ENCODE results near the gene RIGI. TPM values are rescaled to one million over a fixed set of nuclear protein-coding genes. Genes with fewer than 3 reads are reported as not detected.

The RIGI gene
- total RNA-seq, 1 experiment from 2014 or later: 7.9 TPM

- no peaks in the 10 kb centered on the region for H3K27me3 Mint-ChIP-seq (ENCODE audit: insufficient read depth, unreplicated experiment)
- H3K4me3 ChIP-seq (ENCODE audit: low read depth, low read length): no peak overlapping the region
These were observed 23.0 kb downstream of the RIGI start for GRCh38 chr9:32503008-32503407.

GRCh38 chr9:32502464-32502863 is 23.5 kb downstream of the RIGI start:
- Histone ChIP-seq H3K27me3 (replicated peaks; ENCODE audit: control insufficient read depth, insufficient read depth, low read length) (no peaks in the 10 kb centered on the region), H3K4me1 (no peaks in the 10 kb centered on the region), H3K4me3 (ENCODE audit: low read depth, low read length) (no peak overlapping the region), H3K36me3 (ENCODE audit: control insufficient read depth, insufficient read depth, low read length) (no peaks in the 10 kb centered on the region), H3K9me3 (no peaks in the 10 kb centered on the region)
- Mint-ChIP-seq H3K9me3 (ENCODE audit: unreplicated experiment) (no peaks in the 10 kb centered on the region), H3K27me3 (ENCODE audit: insufficient read depth, unreplicated experiment) (no peaks in the 10 kb centered on the region), H3K36me3 (ENCODE audit: insufficient read depth, unreplicated experiment) (peaks cover 6% of the 10 kb centered on the region), H3K4me3 (ENCODE audit: unreplicated experiment) (no peak overlapping the region), H3K4me1 (ENCODE audit: low read depth, unreplicated experiment) (peaks cover 7% of the 10 kb centered on the region), H3K27ac (ENCODE audit: unreplicated experiment) (peak overlapping the region; percentile 46)
- no peak for DNase-seq
- intact Hi-C loops (cut with micrococcal nuclease; ENCODE audit: unreplicated experiment): no loop called here
- ChIA-PET POLR2A (no interaction called here), CTCF (no interaction called here)
- BruUV-seq (replicated peaks): no TSS peak
- TF ChIP-seq, protein P1, sequence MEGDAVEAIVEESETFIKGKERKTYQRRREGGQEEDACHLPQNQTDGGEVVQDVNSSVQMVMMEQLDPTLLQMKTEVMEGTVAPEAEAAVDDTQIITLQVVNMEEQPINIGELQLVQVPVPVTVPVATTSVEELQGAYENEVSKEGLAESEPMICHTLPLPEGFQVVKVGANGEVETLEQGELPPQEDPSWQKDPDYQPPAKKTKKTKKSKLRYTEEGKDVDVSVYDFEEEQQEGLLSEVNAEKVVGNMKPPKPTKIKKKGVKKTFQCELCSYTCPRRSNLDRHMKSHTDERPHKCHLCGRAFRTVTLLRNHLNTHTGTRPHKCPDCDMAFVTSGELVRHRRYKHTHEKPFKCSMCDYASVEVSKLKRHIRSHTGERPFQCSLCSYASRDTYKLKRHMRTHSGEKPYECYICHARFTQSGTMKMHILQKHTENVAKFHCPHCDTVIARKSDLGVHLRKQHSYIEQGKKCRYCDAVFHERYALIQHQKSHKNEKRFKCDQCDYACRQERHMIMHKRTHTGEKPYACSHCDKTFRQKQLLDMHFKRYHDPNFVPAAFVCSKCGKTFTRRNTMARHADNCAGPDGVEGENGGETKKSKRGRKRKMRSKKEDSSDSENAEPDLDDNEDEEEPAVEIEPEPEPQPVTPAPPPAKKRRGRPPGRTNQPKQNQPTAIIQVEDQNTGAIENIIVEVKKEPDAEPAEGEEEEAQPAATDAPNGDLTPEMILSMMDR (IDR thresholded peaks at IDR 0.05; ENCODE audit: insufficient read depth in 1 of 2, low read depth in 1 of 2, low read length in 1 of 2, severe bottlenecking in 1 of 2, unreplicated experiment in 1 of 2): no peak

More at GRCh38 chr9:32503008-32503407, 23.0 kb downstream of the RIGI start:
- Histone ChIP-seq H3K27me3 (replicated peaks; ENCODE audit: control insufficient read depth, insufficient read depth, low read length) (no peaks in the 10 kb centered on the region), H3K4me1 (no peaks in the 10 kb centered on the region), H3K36me3 (ENCODE audit: control insufficient read depth, insufficient read depth, low read length) (no peaks in the 10 kb centered on the region), H3K9me3 (no peaks in the 10 kb centered on the region)
- Mint-ChIP-seq H3K4me1 (ENCODE audit: low read depth, unreplicated experiment) (peaks cover 7% of the 10 kb centered on the region), H3K9me3 (ENCODE audit: unreplicated experiment) (no peaks in the 10 kb centered on the region), H3K27ac (ENCODE audit: unreplicated experiment) (peak overlapping the region; percentile 46), H3K36me3 (ENCODE audit: insufficient read depth, unreplicated experiment) (peaks cover 5% of the 10 kb centered on the region), H3K4me3 (ENCODE audit: unreplicated experiment) (no peak overlapping the region)
- intact Hi-C loops (cut with micrococcal nuclease; ENCODE audit: unreplicated experiment): no loop called here
- CTCF ChIA-PET: no interaction called here
- BruUV-seq (replicated peaks): no TSS peak
- POLR2A ChIA-PET: no interaction called here
- no peak for DNase-seq
- TF ChIP-seq, protein P1 (IDR thresholded peaks at IDR 0.05; ENCODE audit: insufficient read depth in 1 of 2, low read depth in 1 of 2, low read length in 1 of 2, severe bottlenecking in 1 of 2, unreplicated experiment in 1 of 2): no peak

DNA sequence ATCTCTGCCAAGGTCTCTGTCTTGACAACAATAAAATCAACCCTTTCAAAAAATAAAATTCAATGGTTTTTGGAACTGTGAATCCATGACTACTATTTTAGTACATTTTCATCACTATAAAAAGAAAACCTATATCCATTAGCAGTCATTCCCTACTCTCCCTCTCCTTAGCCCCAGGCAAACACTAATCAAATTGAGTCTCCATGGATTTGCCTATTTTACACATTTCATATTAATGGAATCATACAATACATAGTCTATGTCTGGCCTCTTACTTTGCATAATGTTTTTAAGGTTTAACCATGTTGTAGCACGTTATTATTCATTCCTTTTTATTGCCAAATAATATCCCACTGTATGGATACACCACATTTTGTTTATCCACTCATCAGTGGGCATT is 24.1 kb downstream of the RIGI start:
- no peaks in the 10 kb centered on the region for H3K4me1 ChIP-seq
- H3K4me1 Mint-ChIP-seq (ENCODE audit: low read depth, unreplicated experiment): peaks cover 7% of the 10 kb centered on the region
- no peaks in the 10 kb centered on the region for H3K9me3 ChIP-seq
- ChIA-PET POLR2A (no interaction called here), CTCF (no interaction called here)
- H3K9me3 Mint-ChIP-seq (ENCODE audit: unreplicated experiment): no peaks in the 10 kb centered on the region
- no peak overlapping the region for H3K4me3 Mint-ChIP-seq (ENCODE audit: unreplicated experiment)
- H3K27ac Mint-ChIP-seq (ENCODE audit: unreplicated experiment): no peak overlapping the region
- H3K4me3 ChIP-seq (ENCODE audit: low read depth, low read length): no peak overlapping the region
- TF ChIP-seq, protein P1 (IDR thresholded peaks at IDR 0.05; ENCODE audit: insufficient read depth in 1 of 2, low read depth in 1 of 2, low read length in 1 of 2, severe bottlenecking in 1 of 2, unreplicated experiment in 1 of 2): no peak
- H3K27me3 Mint-ChIP-seq (ENCODE audit: insufficient read depth, unreplicated experiment): no peaks in the 10 kb centered on the region
- no TSS peak for BruUV-seq (replicated peaks)
- no peak for DNase-seq
- intact Hi-C loops (cut with micrococcal nuclease; ENCODE audit: unreplicated experiment): no loop called here
- H3K27me3 ChIP-seq (replicated peaks; ENCODE audit: control insufficient read depth, insufficient read depth, low read length): no peaks in the 10 kb centered on the region
- no peaks in the 10 kb centered on the region for H3K36me3 ChIP-seq (ENCODE audit: control insufficient read depth, insufficient read depth, low read length)
- peaks cover 6% of the 10 kb centered on the region for H3K36me3 Mint-ChIP-seq (ENCODE audit: insufficient read depth, unreplicated experiment)
